SK-N-SH (cell line): ENCODE data around the gene RYR3.

Experiments
- CTCF ChIP-seq: fragments of 200-600 bp; sonication (generic); IDR thresholded peaks from 2 replicates; pipeline ENCODE4 v1.6.1; 2017; ENCODE audit warnings: antibody characterized with exemption, mild to moderate bottlenecking, moderate library complexity
- EP300 ChIP-seq, 2 experiments: IDR thresholded peaks; 2 replicates each; pipeline versions ENCODE4 v1.4.0 to v1.6.1; 2012; ENCODE audit warnings: borderline replicate concordance in 1 of 2, low read depth in 1 of 2, low read length in 1 of 2
- EZH2phosphoT487 ChIP-seq: fragments of 200-600 bp; sonication (generic); IDR thresholded peaks from 2 replicates; pipeline ENCODE4 v1.6.1; 2017; ENCODE audit warnings: low read depth, mixed run types, mild to moderate bottlenecking, antibody characterized with exemption, moderate library complexity, borderline replicate concordance
- FOXJ3 ChIP-seq: sonication (generic); formaldehyde crosslinking; IDR thresholded peaks from 2 replicates; pipeline ENCODE4 v1.5.1; 2020; ENCODE audit warnings: mild to moderate bottlenecking, missing genetic modification reagents
- GABPA ChIP-seq: IDR thresholded peaks from 2 replicates; pipeline ENCODE4 v1.4.0; 2012; ENCODE audit warnings: low read depth, mild to moderate bottlenecking
- MEF2A ChIP-seq: IDR thresholded peaks from 2 replicates; pipeline ENCODE4 v1.4.0; 2012; ENCODE audit warnings: low read depth, borderline replicate concordance
- NFIC ChIP-seq: IDR thresholded peaks from 2 replicates; pipeline ENCODE4 v1.4.0; 2012; ENCODE audit warnings: borderline replicate concordance
- NRF1 ChIP-seq: IDR thresholded peaks from 2 replicates; pipeline ENCODE4 v1.6.1; 2012; ENCODE audit warnings: low read depth, mild to moderate bottlenecking, low read length
- RAD21 ChIP-seq: IDR thresholded peaks from 2 replicates; pipeline ENCODE4 v1.6.1; 2012; ENCODE audit warnings: mild to moderate bottlenecking, low read length
- REST ChIP-seq: IDR thresholded peaks from 2 replicates; pipeline ENCODE4 v1.6.1; 2012; ENCODE audit warnings: mild to moderate bottlenecking, low read depth, low read length, moderate library complexity
- RFX5 ChIP-seq: IDR thresholded peaks from 2 replicates; pipeline ENCODE4 v1.6.1; 2012; ENCODE audit warnings: mild to moderate bottlenecking, improper control_type of control experiment, low read length
- SMC3 ChIP-seq: IDR thresholded peaks from 2 replicates; pipeline ENCODE4 v1.6.1; 2012; ENCODE audit warnings: low read depth, low read length, improper control_type of control experiment
- TAF1 ChIP-seq: IDR thresholded peaks from 2 replicates; pipeline ENCODE4 v1.6.1; 2012; ENCODE audit warnings: low read depth, mild to moderate bottlenecking, low read length, moderate library complexity, borderline replicate concordance
- USF1 ChIP-seq: IDR thresholded peaks from 2 replicates; pipeline ENCODE4 v1.4.0; 2012; ENCODE audit warnings: low read depth, borderline replicate concordance

GRCh38 chr15:33371159-33371558 is 60.4 kb downstream of the RYR3 start:
- TF ChIP-seq GABPA (no peak), SMC3 (no peak), TAF1 (no peak), CTCF (no peak), RAD21 (no peak), USF1 (no peak), NFIC (no peak), EP300 (IDR thresholded peaks at IDR 0.05; ENCODE audit: borderline replicate concordance in 1 of 2, low read depth in 1 of 2, low read length in 1 of 2) (no peak), EZH2phosphoT487 (no peak), MEF2A (no peak), RFX5 (no peak), FOXJ3 (CRISPR knock-in tag) (no peak), NRF1 (no peak), REST (no peak)
